Occipital lobe (tissue), 2 donors: ENCODE data around the gene TRIM24. TPM values are rescaled to one million over a fixed set of nuclear protein-coding genes. Genes with fewer than 3 reads are reported as not detected.

ENCODE experiments used
- DNase-seq: peaks from one replicate; lab custom pipeline; 2025; lab: John Stamatoyannopoulos, UW
- total RNA-seq: library from RNA; depleted of rRNA; stranded (reverse); fragments of >200 nt; gene quantifications from one replicate; pipeline ENCODE4 v1.2.3, GENCODE V29; 2014

TRIM24 gene
- total RNA-seq, 1 donor from 2014 or later = 42.1 TPM

- DNase-seq = no peak
Measured at GRCh38 chr7:138575897-138576428, 115.9 kb downstream of the TRIM24 start.

GRCh38 chr7:138579136-138579535 is 119.1 kb downstream of the TRIM24 start:
- no peak for DNase-seq

- DNase-seq = no peak
Measured at GRCh38 chr7:138579671-138580070, 119.6 kb downstream of the TRIM24 start.

- DNase-seq = no peak
Measured at GRCh38 chr7:138581065-138581464, 121.0 kb downstream of the TRIM24 start.

- DNase-seq = no peak
Measured at GRCh38 chr7:138584283-138584682, 124.2 kb downstream of the TRIM24 start.

GRCh38 chr7:138584696-138585095 is 124.6 kb downstream of the TRIM24 start:
- DNase-seq = no peak

GRCh38 chr7:138585283-138585993 is 125.4 kb downstream of the TRIM24 start:
- no peak for DNase-seq

GRCh38 chr7:138587485-138587884 is 127.4 kb downstream of the TRIM24 start:
- DNase-seq = no peak

- no peak for DNase-seq
Measured at GRCh38 chr7:138588986-138589385, 128.9 kb downstream of the TRIM24 start.

- DNase-seq = no peak
Measured at GRCh38 chr7:138590154-138590553, 130.1 kb downstream of the TRIM24 start.

- DNase-seq = no peak
Measured at GRCh38 chr7:138595454-138595853, 135.4 kb downstream of the TRIM24 start.

GRCh38 chr7:138602451-138602850 is 142.4 kb downstream of the TRIM24 start:
- no peak for DNase-seq

GRCh38 chr7:138603549-138604318 is 143.7 kb downstream of the TRIM24 start:
- no peak for DNase-seq

GRCh38 chr7:138606236-138606635 is 146.2 kb downstream of the TRIM24 start:
- DNase-seq = no peak

GRCh38 chr7:138607216-138608126 is 147.4 kb downstream of the TRIM24 start:
- DNase-seq = no peak

GRCh38 chr7:138608275-138608674 is 148.2 kb downstream of the TRIM24 start:
- DNase-seq = no peak

GRCh38 chr7:138610671-138611170 is 150.7 kb downstream of the TRIM24 start:
- no peak for DNase-seq

GRCh38 chr7:138613630-138614029 is 153.6 kb downstream of the TRIM24 start:
- DNase-seq = no peak

- no peak for DNase-seq
Measured at GRCh38 chr7:138616085-138616484, 156.0 kb downstream of the TRIM24 start.

- DNase-seq = no peak
Measured at GRCh38 chr7:138618506-138618905, 158.4 kb downstream of the TRIM24 start.

- no peak for DNase-seq
Measured at GRCh38 chr7:138618933-138619332, 158.9 kb downstream of the TRIM24 start.
